PFSK-1 (cell line): ENCODE measurements around the gene CCNG2.

Experiments
- POLR2AphosphoS5 ChIP-seq: IDR thresholded peaks from 2 replicates; pipeline ENCODE4 v1.6.1; 2012; ENCODE audit warnings: low read depth, mild to moderate bottlenecking, control low read depth, low read length, moderate library complexity
- REST ChIP-seq, 2 experiments: IDR thresholded peaks; 2 replicates each; pipeline versions ENCODE4 v1.6.1 to v1.8.0; 2011 to 2012; ENCODE audit warnings: low read depth in 2 of 2, low read length in 2 of 2, control low read depth in 1 of 2, inconsistent platforms in 1 of 2, mild to moderate bottlenecking in 1 of 2, moderate library complexity in 1 of 2; ENCODE audit not compliant: insufficient read depth in 1 of 2
- SIN3A ChIP-seq: IDR thresholded peaks from 2 replicates; pipeline ENCODE4 v1.6.1; 2012; ENCODE audit warnings: mild to moderate bottlenecking, low read length, moderate library complexity, borderline replicate concordance; ENCODE audit not compliant: insufficient read depth
- TAF1 ChIP-seq: IDR thresholded peaks from 2 replicates; pipeline ENCODE4 v1.6.1; 2012; ENCODE audit warnings: low read length, control low read depth, borderline replicate concordance; ENCODE audit not compliant: insufficient read depth

GRCh38 chr4:77194989-77195388, 38.0 kb downstream of the CCNG2 start:
- TF ChIP-seq POLR2AphosphoS5 (no peak), TAF1 (no peak), REST (IDR thresholded peaks at IDR 0.05; ENCODE audit: insufficient read depth in 1 of 2, low read depth in 2 of 2, low read length in 2 of 2) (no peak), SIN3A (no peak)
